Type B pancreatic cell (in vitro differentiated cells): Measurements from ENCODE around the gene ACBD3. TPM values are rescaled to one million over a fixed set of nuclear protein-coding genes. Genes with fewer than 3 reads are reported as not detected.

Experiments
- DNase-seq: peaks from one replicate; pipeline ENCODE4 v3.0.0; 2021; ENCODE audit warnings: mixed read lengths; ENCODE audit not compliant: unreplicated experiment; ENCODE audit errors: extremely low spot score
- H3K27ac Mint-ChIP-seq: 2 replicates; pipeline ENCODE4 v1.8.0; 2021; ENCODE audit warnings: mild to moderate bottlenecking, mixed read lengths
- H3K27me3 Mint-ChIP-seq: 2 replicates; pipeline ENCODE4 v1.8.0; 2021; ENCODE audit warnings: mixed read lengths
- H3K36me3 Mint-ChIP-seq: 2 replicates; pipeline ENCODE4 v1.8.0; 2021; ENCODE audit warnings: mixed read lengths
- H3K4me1 Mint-ChIP-seq: one replicate; pipeline ENCODE4 v1.8.0; 2021; ENCODE audit warnings: mixed read lengths; ENCODE audit not compliant: unreplicated experiment
- H3K4me3 Mint-ChIP-seq: 2 replicates; pipeline ENCODE4 v1.8.0; 2021; ENCODE audit warnings: mild to moderate bottlenecking, mixed read lengths
- H3K9me3 Mint-ChIP-seq: 2 replicates; pipeline ENCODE4 v1.8.0; 2021; ENCODE audit warnings: mixed read lengths
- total RNA-seq: library from RNA; stranded (reverse); gene quantifications from 2 replicates; pipeline ENCODE4 v1.2.1, GENCODE V29; 2021; ENCODE audit warnings: low replicate concordance
- TF ChIP-seq, protein P1 (sequence below): fragments of 200-600 bp; sonication (generic); conservative IDR thresholded peaks from 2 replicates; pipeline ENCODE4 v1.5.0; 2021; ENCODE audit warnings: antibody characterized with exemption, mild to moderate bottlenecking

ACBD3 gene
- total RNA-seq, 1 donor from 2014 or later: 37.4 TPM

DNA sequence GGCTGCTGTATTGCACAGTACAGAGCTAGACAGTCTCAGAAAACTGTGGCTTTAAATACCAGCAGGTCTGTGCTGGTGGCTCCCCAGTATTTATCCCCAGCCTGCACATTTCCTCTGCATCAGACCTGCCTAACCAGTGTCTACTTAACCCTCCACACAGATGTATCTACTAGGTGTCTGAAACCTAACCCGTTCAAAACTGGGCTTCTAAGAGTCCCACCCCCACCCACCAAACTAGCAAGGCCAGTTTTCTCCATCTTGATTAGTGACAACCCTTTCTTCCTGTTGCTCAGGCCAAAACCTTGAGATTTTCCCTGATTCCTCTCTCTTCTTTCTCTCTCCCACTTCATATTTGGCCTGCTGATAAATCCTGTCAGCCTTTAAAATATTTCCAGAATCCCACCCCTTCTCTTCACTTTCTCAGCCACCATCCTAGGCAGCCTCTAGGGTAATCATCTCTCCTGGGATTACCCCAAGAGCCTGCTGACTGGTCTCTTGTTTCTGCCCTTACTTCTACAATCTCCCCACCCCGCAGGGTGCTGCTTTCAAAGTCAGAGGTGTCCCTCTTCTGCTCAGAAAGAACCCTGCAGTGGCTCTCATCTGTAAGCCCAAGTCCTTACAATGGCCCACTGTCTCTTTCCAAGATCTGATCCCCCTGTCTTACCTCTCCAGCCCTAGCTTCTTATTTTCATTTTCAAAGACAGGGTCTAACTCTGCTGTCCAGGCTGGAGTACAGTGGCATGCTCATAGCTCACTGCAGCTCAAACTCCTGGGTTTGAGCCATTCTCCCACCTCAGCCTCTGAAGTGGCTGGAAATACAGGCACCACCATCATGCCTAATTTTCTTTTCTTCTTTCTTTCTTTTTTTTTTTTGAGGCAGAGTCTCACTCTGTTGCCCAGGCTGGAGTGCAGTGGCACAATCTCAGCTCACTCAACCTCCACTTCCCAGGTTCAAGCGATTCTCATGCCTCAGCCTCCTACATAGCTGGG is 78.8 kb downstream of the ACBD3 start:
- DNase-seq: no peak
- Mint-ChIP-seq H3K4me3 (peak overlapping the region; percentile 67), H3K27me3 (peaks cover 2% of the 10 kb centered on the region), H3K9me3 (no peaks in the 10 kb centered on the region), H3K4me1 (peaks cover 48% of the 10 kb centered on the region), H3K36me3 (no peaks in the 10 kb centered on the region), H3K27ac (peak overlapping the region; percentile 94)
- TF ChIP-seq, protein P1, sequence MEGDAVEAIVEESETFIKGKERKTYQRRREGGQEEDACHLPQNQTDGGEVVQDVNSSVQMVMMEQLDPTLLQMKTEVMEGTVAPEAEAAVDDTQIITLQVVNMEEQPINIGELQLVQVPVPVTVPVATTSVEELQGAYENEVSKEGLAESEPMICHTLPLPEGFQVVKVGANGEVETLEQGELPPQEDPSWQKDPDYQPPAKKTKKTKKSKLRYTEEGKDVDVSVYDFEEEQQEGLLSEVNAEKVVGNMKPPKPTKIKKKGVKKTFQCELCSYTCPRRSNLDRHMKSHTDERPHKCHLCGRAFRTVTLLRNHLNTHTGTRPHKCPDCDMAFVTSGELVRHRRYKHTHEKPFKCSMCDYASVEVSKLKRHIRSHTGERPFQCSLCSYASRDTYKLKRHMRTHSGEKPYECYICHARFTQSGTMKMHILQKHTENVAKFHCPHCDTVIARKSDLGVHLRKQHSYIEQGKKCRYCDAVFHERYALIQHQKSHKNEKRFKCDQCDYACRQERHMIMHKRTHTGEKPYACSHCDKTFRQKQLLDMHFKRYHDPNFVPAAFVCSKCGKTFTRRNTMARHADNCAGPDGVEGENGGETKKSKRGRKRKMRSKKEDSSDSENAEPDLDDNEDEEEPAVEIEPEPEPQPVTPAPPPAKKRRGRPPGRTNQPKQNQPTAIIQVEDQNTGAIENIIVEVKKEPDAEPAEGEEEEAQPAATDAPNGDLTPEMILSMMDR: no peak

DNA sequence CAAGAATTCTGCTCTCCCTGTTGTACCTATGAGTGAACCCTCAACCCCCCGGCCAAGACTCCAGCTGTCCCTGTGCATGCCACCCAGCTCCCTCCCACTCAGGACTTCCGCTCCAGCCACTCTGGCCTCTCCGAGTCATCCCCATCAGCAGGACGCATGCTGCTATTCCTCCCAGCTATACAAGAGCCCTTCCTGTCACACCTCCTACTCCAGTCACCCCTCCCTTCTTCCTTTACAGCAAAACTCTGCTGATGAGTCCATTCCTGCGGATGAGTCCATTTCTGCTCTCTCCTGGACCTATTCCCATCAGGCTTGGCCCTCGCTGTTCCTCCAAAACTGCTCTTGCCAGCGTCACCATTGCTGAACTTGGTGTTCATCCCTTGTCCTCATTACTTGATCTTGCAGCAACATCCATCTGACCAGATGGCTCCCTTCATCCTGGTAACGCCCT is 81.8 kb downstream of the ACBD3 start:
- no peak for DNase-seq
- H3K9me3 Mint-ChIP-seq: no peaks in the 10 kb centered on the region
- TF ChIP-seq, protein P1: no peak
- peaks cover 13% of the 10 kb centered on the region for H3K27me3 Mint-ChIP-seq
- H3K27ac Mint-ChIP-seq: no peak overlapping the region
- H3K4me3 Mint-ChIP-seq: no peak overlapping the region
- H3K4me1 Mint-ChIP-seq: peaks cover 45% of the 10 kb centered on the region
- H3K36me3 Mint-ChIP-seq: no peaks in the 10 kb centered on the region

DNA sequence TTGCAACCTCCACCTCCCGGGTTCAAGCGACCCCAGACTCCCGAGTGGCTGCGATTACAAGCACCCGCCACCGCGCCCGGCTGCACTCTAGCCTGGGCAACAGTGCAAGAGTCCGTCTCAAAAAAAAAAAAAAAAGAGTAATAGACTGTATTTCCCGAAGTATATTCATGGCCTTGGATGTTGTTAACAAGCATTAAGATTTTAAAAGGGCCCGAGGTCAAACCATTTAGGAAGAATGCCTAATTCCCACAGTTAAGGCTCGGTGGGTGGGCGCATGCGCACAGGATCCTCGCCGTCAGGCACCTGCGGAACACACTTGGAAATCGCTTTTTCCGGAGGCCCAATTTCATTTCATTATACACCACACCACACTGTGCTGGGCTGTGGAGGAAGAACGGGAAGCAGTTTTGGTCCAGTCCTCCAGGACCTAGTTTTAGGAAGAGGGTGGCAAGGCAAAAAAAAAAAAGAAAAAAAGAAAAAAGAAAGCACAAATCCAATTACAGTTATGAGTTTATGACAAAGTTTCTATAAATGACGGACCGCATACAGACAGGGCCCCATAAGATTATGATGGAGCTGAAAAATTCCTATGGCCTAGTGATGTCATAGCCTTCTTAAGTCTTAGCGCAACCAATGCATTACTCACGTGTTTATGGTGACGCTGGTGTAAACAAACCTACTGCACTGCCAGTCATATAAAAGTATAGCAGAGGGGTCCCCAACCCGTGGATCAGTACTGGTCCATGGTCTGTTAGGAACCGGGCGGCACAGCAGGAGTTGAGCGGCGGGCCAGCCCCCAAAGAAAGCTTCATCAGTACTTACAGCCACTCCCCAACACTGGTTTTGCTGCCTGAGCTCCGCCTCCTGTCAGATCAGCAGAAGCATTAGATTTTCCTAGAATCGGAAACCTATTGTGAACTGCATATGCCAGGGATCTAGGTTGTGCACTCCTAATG is 85.8 kb downstream of the ACBD3 start:
- Mint-ChIP-seq H3K36me3 (no peaks in the 10 kb centered on the region), H3K27me3 (peaks cover 23% of the 10 kb centered on the region), H3K4me3 (peak overlapping the region; percentile 87), H3K27ac (peak overlapping the region; percentile 44), H3K9me3 (no peaks in the 10 kb centered on the region), H3K4me1 (peaks cover 26% of the 10 kb centered on the region)
- TF ChIP-seq, protein P1: peak; percentile 60
- no peak for DNase-seq

DNA sequence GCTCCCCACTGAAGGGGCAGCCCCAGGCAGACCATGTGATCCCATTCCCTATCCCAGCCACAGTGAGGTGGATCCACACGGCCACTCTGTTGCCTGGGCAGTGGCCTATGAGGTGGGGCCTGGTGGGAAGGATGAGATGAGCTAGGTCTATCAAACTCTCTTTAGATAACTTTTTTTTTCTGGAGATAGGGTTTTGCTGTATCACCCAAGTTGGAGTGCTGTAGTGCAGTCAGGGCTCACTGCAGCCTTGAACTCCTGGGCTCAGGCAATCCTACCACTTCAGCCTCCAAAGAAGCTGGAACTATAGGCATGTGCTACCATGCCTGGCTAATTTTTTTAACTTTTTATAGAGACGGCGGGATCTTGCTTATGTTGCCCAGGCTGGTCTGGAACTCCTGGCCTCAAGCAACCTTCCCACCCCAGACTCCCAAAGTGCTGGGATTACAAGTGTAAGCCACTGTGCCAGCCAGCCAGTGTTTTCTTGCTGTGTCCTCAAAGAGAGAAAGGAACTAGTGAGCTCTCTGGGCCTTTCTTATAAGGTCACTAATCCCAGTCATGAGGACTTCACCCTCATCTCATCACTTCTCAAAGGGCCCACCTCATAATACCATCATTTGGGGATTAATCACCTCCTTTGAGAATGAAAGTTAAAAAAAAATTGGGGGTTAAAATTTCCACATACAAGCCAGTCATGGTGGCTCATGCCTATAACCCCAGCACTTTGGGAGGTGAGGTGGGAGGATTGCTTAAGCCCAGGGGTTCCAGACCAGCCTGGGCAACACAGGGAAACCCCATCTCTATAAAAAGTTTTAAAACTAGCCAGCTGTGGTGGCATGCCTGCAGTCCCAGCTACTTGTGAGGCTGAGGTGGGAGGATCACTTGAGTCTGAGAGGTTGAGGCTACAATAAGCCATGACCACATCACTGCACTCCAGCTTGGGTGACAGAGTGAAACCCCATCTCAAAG is 87.4 kb downstream of the ACBD3 start:
- Mint-ChIP-seq H3K36me3 (no peaks in the 10 kb centered on the region), H3K4me3 (no peak overlapping the region), H3K27me3 (peaks cover 26% of the 10 kb centered on the region), H3K9me3 (no peaks in the 10 kb centered on the region), H3K27ac (no peak overlapping the region), H3K4me1 (peaks cover 15% of the 10 kb centered on the region)
- TF ChIP-seq, protein P1: no peak
- DNase-seq: no peak
